K562 (cell line): Measurements from ENCODE around the gene CHORDC1. TPM values are rescaled to one million over a fixed set of nuclear protein-coding genes. Genes with fewer than 3 reads are reported as not detected.

Source experiments
- ATAC-seq: fragments of 200-7000 bp; cut with Tn5 transposase; 3 replicates; pipeline ENCODE4 v1.9.1; 2020; ENCODE audit warnings: moderate library complexity
- BruUV-seq: library from RNA; stranded (reverse); fragments of 400-500 nt; replicated peaks from 2 replicates; lab custom pipeline; 2021; lab: Mats Ljungman, UMichigan
- CTCF ChIA-PET: fragments of 300-600 bp; formaldehyde crosslinking; extraction: SDS; loops from one replicate; lab custom pipeline; 2021; ENCODE audit warnings: low intra/inter-chr PET ratio; lab: Yijun Ruan, JAX
- POLR2A ChIA-PET: fragments of 300-600, 350-650 bp; sonication (Branson Sonifier 250); formaldehyde crosslinking; extraction: SDS; loops from one replicate; lab custom pipeline; 2021; ENCODE audit warnings: antibody characterized with exemption, inconsistent platforms; lab: Yijun Ruan, JAX
- DNase-seq, 4 experiments: peaks; one replicate each; pipeline versions ENCODE4 v3.0.0 to v3.0.0-alpha.2; 2011 to 2018; ENCODE audit warnings: low spot score in 3 of 4, mixed read lengths in 3 of 4; ENCODE audit errors: extremely low read depth in 1 of 4
- FAIRE-seq: peaks from 2 replicates; lab custom pipeline; 2011; peaks lifted over from hg19 to GRCh38; lab: Jason Lieb, UNC
- H2AFZ ChIP-seq: 2 replicates; pipeline ENCODE4 v1.6.0; 2011; ENCODE audit warnings: low read depth, low read length, control low read depth, inconsistent platforms
- H3K27ac ChIP-seq: fragments of 200-600 bp; 3 replicates; pipeline ENCODE4 v1.8.0; 2011; ENCODE audit warnings: low read depth, mild to moderate bottlenecking, control low read depth, inconsistent platforms, low read length, moderate library complexity, mixed read lengths; ENCODE audit errors: extremely low read depth
- H3K27me3 ChIP-seq, 2 experiments: fragments of 300-600 bp in 1 of 2; 2 replicates in 1 of 2; 3 replicates in 1 of 2; pipeline versions ENCODE4 v1.6.0 to v1.8.0; 2011; ENCODE audit warnings: inconsistent platforms in 2 of 2, low read length in 2 of 2, mild to moderate bottlenecking in 1 of 2, mixed read lengths in 1 of 2, moderate library complexity in 1 of 2; ENCODE audit not compliant: control insufficient read depth in 2 of 2, insufficient read depth in 2 of 2
- H3K36me3 ChIP-seq: fragments of 300-600 bp; 3 replicates; pipeline ENCODE4 v1.8.0; 2011; ENCODE audit warnings: mild to moderate bottlenecking, low read length, inconsistent platforms; ENCODE audit not compliant: control insufficient read depth, insufficient read depth
- H3K4me1 ChIP-seq, 2 experiments: fragments of 200-600 bp in 1 of 2; replicated peaks in 1 of 2; 2 replicates in 1 of 2; 3 replicates in 1 of 2; pipeline versions ENCODE4 v1.5.1 to v1.8.0; 2011; ENCODE audit warnings: inconsistent platforms in 2 of 2, low read length in 2 of 2, mild to moderate bottlenecking in 1 of 2, mixed read lengths in 1 of 2, moderate library complexity in 1 of 2; ENCODE audit not compliant: control insufficient read depth in 2 of 2, insufficient read depth in 2 of 2
- H3K4me2 ChIP-seq: 2 replicates; pipeline ENCODE4 v1.6.1; 2011; ENCODE audit warnings: low read length, control low read depth, inconsistent platforms, mixed read lengths; ENCODE audit not compliant: insufficient read depth
- H3K4me3 ChIP-seq: fragments of 200-600 bp; sonication (generic), shearing (Covaris generic); 2 replicates; pipeline ENCODE4 v1.5.1; 2016; ENCODE audit warnings: control low read depth, inconsistent platforms
- H3K79me2 ChIP-seq: fragments of 200-600 bp; 3 replicates; pipeline ENCODE4 v1.8.0; 2011; ENCODE audit warnings: low read length, inconsistent platforms; ENCODE audit not compliant: control insufficient read depth, insufficient read depth
- H3K9ac ChIP-seq, 2 experiments: 2 replicates each; pipeline versions ENCODE4 v1.6.0 to v1.6.1; 2011; ENCODE audit warnings: low read depth in 2 of 2, low read length in 2 of 2, control low read depth in 1 of 2, inconsistent platforms in 1 of 2, mild to moderate bottlenecking in 1 of 2, mixed read lengths in 1 of 2; ENCODE audit not compliant: insufficient read depth in 1 of 2
- H3K9me1 ChIP-seq: one replicate; pipeline ENCODE4 v1.6.0; 2011; ENCODE audit warnings: inconsistent platforms, mild to moderate bottlenecking, low read length, moderate library complexity; ENCODE audit not compliant: control insufficient read depth, insufficient read depth
- H3K9me3 ChIP-seq: replicated peaks from 2 replicates; pipeline ENCODE4 v1.5.1; 2011; ENCODE audit warnings: low read depth, low read length, inconsistent platforms; ENCODE audit not compliant: control insufficient read depth, insufficient read depth
- H4K20me1 ChIP-seq: replicated peaks from 2 replicates; pipeline ENCODE4 v1.6.1; 2011; ENCODE audit warnings: low read length, inconsistent platforms, mixed read lengths; ENCODE audit not compliant: control insufficient read depth, insufficient read depth
- ARNT ChIP-seq, 2 experiments: fragments of 450-650 bp; IDR thresholded peaks; 2 replicates each; pipeline ENCODE4 v1.6.1; 2016; ENCODE audit warnings: mild to moderate bottlenecking in 1 of 2
- C11orf30 ChIP-seq: fragments of 450-650 bp; IDR thresholded peaks from 2 replicates; pipeline ENCODE4 v1.6.1; 2016; ENCODE audit warnings: low read depth, mild to moderate bottlenecking
- GTF2B ChIP-seq: IDR thresholded peaks from 2 replicates; pipeline ENCODE4 v1.6.1; 2011; ENCODE audit not compliant: insufficient read length; ENCODE audit errors: extremely low read depth
- MAFF ChIP-seq: IDR thresholded peaks from 2 replicates; pipeline ENCODE4 v1.6.1; 2012; ENCODE audit warnings: low read length, improper control_type of control experiment
- MAFG ChIP-seq: fragments of 450-650 bp; conservative IDR thresholded peaks from 2 replicates; pipeline ENCODE4 v1.6.1; 2016; ENCODE audit warnings: missing genetic modification characterization, missing compliant biosample characterization
- MAFK ChIP-seq: IDR thresholded peaks from 2 replicates; pipeline ENCODE4 v1.6.1; 2011; ENCODE audit warnings: low read length, improper control_type of control experiment
- MCM3 ChIP-seq: fragments of 450-650 bp; IDR thresholded peaks from 2 replicates; pipeline ENCODE4 v1.6.1; 2016
- NFE2L1 ChIP-seq: fragments of 450-650 bp; IDR thresholded peaks from 2 replicates; pipeline ENCODE4 v1.6.1; 2016; ENCODE audit warnings: missing genetic modification characterization, low read depth, mild to moderate bottlenecking, missing compliant biosample characterization, moderate library complexity, borderline replicate concordance
- SRSF7 ChIP-seq: fragments of 200-400 bp; formaldehyde crosslinking; optimal IDR thresholded peaks from 2 replicates; pipeline ENCODE3; 2017; ENCODE audit warnings: mild to moderate bottlenecking, low read depth, low read length
- ZC3H8 ChIP-seq: fragments of 450-650 bp; IDR thresholded peaks from 2 replicates; pipeline ENCODE4 v1.6.1; 2017
- ZNF316 ChIP-seq: fragments of 450-650 bp; IDR thresholded peaks from 2 replicates; pipeline ENCODE4 v1.6.1; 2016
- WGBS: fragments of 100-300 bp; shearing (Covaris generic); methylation state at CpG from one replicate; pipeline ENCODE4 v1.1.6; 2016; ENCODE audit warnings: low coverage, mixed read lengths; ENCODE audit not compliant: insufficient coverage; ENCODE audit errors: missing lambda C conversion rate; 5-methylcytosine and 5-hydroxymethylcytosine counted together
- in situ Hi-C: fragments of 300-500 bp; cut with MboI; formaldehyde crosslinking; loops from 4 replicates; pipeline ENCODE4 v1.15.0; 2018; ENCODE audit warnings: inconsistent platforms, mixed read lengths
- intact Hi-C: fragments of 100-400 bp; cut with micrococcal nuclease; formaldehyde crosslinking; loops from 2 replicates; pipeline ENCODE4 v1.14.2; 2022
- polyA plus RNA-seq, 8 experiments: library from polyadenylated mRNA; depleted of rRNA in 4 of 8; stranded (reverse) in 5 of 8; unstranded in 3 of 8; fragments of >200 nt; fragmentation: Nextera tagmentation in 2 of 8; fragmentation: Illumina TruSeq in 1 of 8; extraction: Ambion mirVana in 2 of 8; extraction: Trizol in 1 of 8; gene quantifications; 2 replicates each; pipeline versions ENCODE4 v1.2.1 to v1.2.3, GENCODE V29; 2011 to 2014; ENCODE audit warnings: inconsistent platforms in 1 of 8, missing spikeins in 1 of 8
- total RNA-seq, 7 experiments: library from RNA; depleted of rRNA in 6 of 7; stranded (reverse); fragments of >200 nt in 6 of 7; fragmentation: Illumina TruSeq in 2 of 7; extraction: Trizol in 2 of 7; gene quantifications; 2 replicates each; pipeline versions ENCODE4 v1.2.1 to v1.2.3, GENCODE V29; 2011 to 2021; ENCODE audit warnings: low replicate concordance in 1 of 7

The CHORDC1 gene
- total and polyA plus RNA-seq, 9 of the 15 experiments (the other 6 are each of a cell fraction or from before 2014, with no cell fraction given): 68.7 to 148 (median 112) TPM

GRCh38 chr11:90254065-90254464 is 31.2 kb upstream of the CHORDC1 start:
- intact Hi-C loops: no loop called here
- in situ Hi-C loops: no loop called here
- H3K9me1 ChIP-seq: no peaks in the 10 kb centered on the region
- 0% methylated on average over 2 of the region's 2 CpGs for WGBS
- TF ChIP-seq ZC3H8: no peak
- TF ChIP-seq GTF2B: no peak
- TF ChIP-seq MCM3: no peak
- TF ChIP-seq MAFK: peak; percentile 53; the same call in 1 of the 2 replicates
- peak; percentile 56; the same call in 1 of the 2 replicates for TF ChIP-seq MAFF
- TF ChIP-seq ZNF316: peak; percentile 84
- TF ChIP-seq NFE2L1 (tag): 0 out of 2 replicates have a peak, but pooled peaks have one; percentile 15
- TF ChIP-seq C11orf30: peak; percentile 57; the same call in 1 of the 2 replicates
- TF ChIP-seq ARNT (IDR thresholded peaks at IDR 0.05): no peak
- peak; percentile 78 for TF ChIP-seq MAFG (tag)
- TF ChIP-seq SRSF7: no peak
- BruUV-seq: no TSS peak
- ATAC-seq (no peak), DNase-seq (no peak), FAIRE-seq (no peak)
- H3K27me3 ChIP-seq: peaks cover 0 to 13% of the 10 kb centered on the region in 2 experiments; a peak in 2 of 5 replicates
- no peaks in the 10 kb centered on the region for H3K79me2 ChIP-seq
- no peaks in the 10 kb centered on the region for H3K36me3 ChIP-seq
- H4K20me1 ChIP-seq: no peaks in the 10 kb centered on the region
- no peak overlapping the region for H3K9ac ChIP-seq
- no peaks in the 10 kb centered on the region for H3K9me3 ChIP-seq
- H2AFZ ChIP-seq: no peak overlapping the region
- no peak overlapping the region for H3K27ac ChIP-seq
- no peak overlapping the region for H3K4me3 ChIP-seq
- H3K4me1 ChIP-seq: no peaks in the 10 kb centered on the region
- POLR2A ChIA-PET: no interaction called here
- CTCF ChIA-PET: no interaction called here
- no peak overlapping the region for H3K4me2 ChIP-seq
